Stromal cell of bone marrow (primary cell): ENCODE measurements around the gene FOXJ3.

Experiments
- DNase-seq: peaks from one replicate; pipeline ENCODE4 v3.0.0-alpha.2; 2012; ENCODE audit warnings: low read depth

FOXJ3 gene

GRCh38 chr1:42311138-42311537 is 23.9 kb downstream of the FOXJ3 start:
- DNase-seq, result no peak

- no peak for DNase-seq
Observed at GRCh38 chr1:42306977-42307376, 28.1 kb downstream of the FOXJ3 start.

- no peak for DNase-seq
Observed at GRCh38 chr1:42305639-42306038, 29.4 kb downstream of the FOXJ3 start.

GRCh38 chr1:42302034-42302433 is 33.0 kb downstream of the FOXJ3 start:
- no peak for DNase-seq

- no peak for DNase-seq
Observed at GRCh38 chr1:42298520-42298919, 36.5 kb downstream of the FOXJ3 start.

GRCh38 chr1:42295816-42296215 is 39.2 kb downstream of the FOXJ3 start:
- DNase-seq, result no peak

- no peak for DNase-seq
Observed at GRCh38 chr1:42290130-42290529, 44.9 kb downstream of the FOXJ3 start.

GRCh38 chr1:42288311-42288985 is 46.6 kb downstream of the FOXJ3 start:
- DNase-seq, result no peak

- DNase-seq, result no peak
Observed at GRCh38 chr1:42282867-42283583, 52.0 kb downstream of the FOXJ3 start.

- peak; percentile 18 for DNase-seq
Observed at GRCh38 chr1:42282024-42282579, 52.9 kb downstream of the FOXJ3 start.

GRCh38 chr1:42280821-42281220 is 54.2 kb downstream of the FOXJ3 start:
- no peak for DNase-seq

- no peak for DNase-seq
Observed at GRCh38 chr1:42279055-42279454, 56.0 kb downstream of the FOXJ3 start.

- no peak for DNase-seq
Observed at GRCh38 chr1:42272920-42273319, 62.1 kb downstream of the FOXJ3 start.

- no peak for DNase-seq
Observed at GRCh38 chr1:42267904-42268303, 67.1 kb downstream of the FOXJ3 start.

- no peak for DNase-seq
Observed at GRCh38 chr1:42266253-42267135, 68.5 kb downstream of the FOXJ3 start.

GRCh38 chr1:42264511-42265190 is 70.4 kb downstream of the FOXJ3 start:
- DNase-seq, result no peak

GRCh38 chr1:42263019-42263418 is 72.0 kb downstream of the FOXJ3 start:
- no peak for DNase-seq

GRCh38 chr1:42260376-42261070 is 74.5 kb downstream of the FOXJ3 start:
- DNase-seq, result no peak

- DNase-seq, result no peak
Observed at GRCh38 chr1:42259739-42260064, 75.3 kb downstream of the FOXJ3 start.

- DNase-seq, result peak; percentile 26
Observed at GRCh38 chr1:42259059-42259738, 75.8 kb downstream of the FOXJ3 start.

- DNase-seq, result no peak
Observed at GRCh38 chr1:42258218-42258617, 76.8 kb downstream of the FOXJ3 start.
